ENCODE data around the gene GCSAM. TPM values are rescaled to one million over a fixed set of nuclear protein-coding genes. Genes with fewer than 3 reads are reported as not detected.

The GCSAM gene
- total RNA-seq, 4 donors from 2014 or later, result 0.26 to 3.0 (median 0.85) TPM

GRCh38 chr3:112134335-112135124, 1.5 kb upstream of the GCSAM start:
- WGBS, 2 donors, result 81 to 89% methylated on average over 6 to 7 of the region's 8 CpGs
- Histone ChIP-seq H3K36me3 (no peaks in the 10 kb centered on the region), H3K4me1 (peaks cover 0 to 19% (median 0%) of the 10 kb centered on the region in 3 donors), H3K4me3 (no peak overlapping the region), H3K27ac (no peak overlapping the region), H3K9me3 (no peaks in the 10 kb centered on the region), H3K27me3 (no peaks in the 10 kb centered on the region)
- intact Hi-C loops (cut with DNase I), result no loop called here
- DNase-seq, result no peak
- no peak for TF ChIP-seq CTCF (IDR thresholded peaks at IDR 0.05)
- no peak for TF ChIP-seq POLR2A (IDR thresholded peaks at IDR 0.05)

GRCh38 chr3:112133626-112134334, 732 bp upstream of the GCSAM start:
- no peaks in the 10 kb centered on the region for H3K36me3 ChIP-seq
- WGBS, 2 donors, result 83 to 85% methylated on average over 1 to 5 of the region's 5 CpGs
- TF ChIP-seq CTCF (IDR thresholded peaks at IDR 0.05) (no peak), POLR2A (IDR thresholded peaks at IDR 0.05) (no peak)
- H3K4me1 ChIP-seq, result peaks cover 0 to 24% (median 0%) of the 10 kb centered on the region in 3 donors
- no peak for DNase-seq
- H3K27me3 ChIP-seq, result no peaks in the 10 kb centered on the region
- no peak overlapping the region for H3K4me3 ChIP-seq
- no peak overlapping the region for H3K27ac ChIP-seq
- intact Hi-C loops (cut with DNase I), result no loop called here
- no peaks in the 10 kb centered on the region for H3K9me3 ChIP-seq

- no peak for TF ChIP-seq POLR2A (IDR thresholded peaks at IDR 0.05)
- TF ChIP-seq CTCF (IDR thresholded peaks at IDR 0.05), result no peak
- Histone ChIP-seq H3K27ac (peak overlapping the region in 2 of 4 donors; percentile 6 to 58), H3K27me3 (no peaks in the 10 kb centered on the region), H3K36me3 (no peaks in the 10 kb centered on the region), H3K9me3 (no peaks in the 10 kb centered on the region), H3K4me3 (peak overlapping the region in 3 of 4 donors; percentile 6 to 49 (median 11)), H3K4me1 (peaks cover 0 to 19% (median 0%) of the 10 kb centered on the region in 3 donors)
- 77 to 92% methylated on average over 1 of the region's 1 CpG for WGBS, 2 donors
- intact Hi-C loops (cut with DNase I), result no loop called here
- DNase-seq, result no peak
Measured at GRCh38 chr3:112132554-112132953, 494 bp downstream of the GCSAM start.

GRCh38 chr3:112132088-112132487, 960 bp downstream of the GCSAM start:
- H3K27ac ChIP-seq, result no peak overlapping the region
- H3K4me3 ChIP-seq, result no peak overlapping the region
- TF ChIP-seq POLR2A (IDR thresholded peaks at IDR 0.05) (no peak), CTCF (IDR thresholded peaks at IDR 0.05) (no peak)
- H3K9me3 ChIP-seq, result no peaks in the 10 kb centered on the region
- H3K36me3 ChIP-seq, result no peaks in the 10 kb centered on the region
- WGBS, 2 donors, result 82 to 90% methylated on average over 3 of the region's 3 CpGs
- intact Hi-C loops (cut with DNase I), result no loop called here
- peaks cover 0 to 17% (median 0%) of the 10 kb centered on the region in 3 donors for H3K4me1 ChIP-seq
- no peak for DNase-seq
- no peaks in the 10 kb centered on the region for H3K27me3 ChIP-seq

GRCh38 chr3:112131111-112131510, 1.9 kb downstream of the GCSAM start:
- Histone ChIP-seq H3K9me3 (no peaks in the 10 kb centered on the region), H3K4me3 (no peak overlapping the region), H3K4me1 (peaks cover 0 to 25% (median 0%) of the 10 kb centered on the region in 3 donors), H3K36me3 (no peaks in the 10 kb centered on the region), H3K27me3 (no peaks in the 10 kb centered on the region), H3K27ac (no peak overlapping the region)
- TF ChIP-seq POLR2A (IDR thresholded peaks at IDR 0.05) (no peak), CTCF (IDR thresholded peaks at IDR 0.05) (no peak)
- intact Hi-C loops (cut with DNase I), result no loop called here
- DNase-seq, result no peak
- 86 to 98% methylated on average over 3 of the region's 3 CpGs for WGBS, 2 donors
